OCI-LY3 (cell line): ENCODE results near the gene APOLD1.

Experiments
- CTCF ChIP-seq: fragments of 200-600, 300-600 bp; sonication (generic); IDR thresholded peaks from 2 replicates; pipeline ENCODE4 v1.5.1; 2014; ENCODE audit warnings: antibody characterized with exemption, low read length, low read depth
- EZH2phosphoT487 ChIP-seq: fragments of 200-600 bp; shearing (Covaris generic); IDR thresholded peaks from 2 replicates; pipeline ENCODE4 v1.6.1; 2018; ENCODE audit warnings: antibody characterized with exemption, mixed run types, low read depth

- TF ChIP-seq CTCF (no peak), EZH2phosphoT487 (no peak)
Measured at GRCh38 chr12:12806784-12807516, 21.5 kb downstream of the APOLD1 start.
